HEK293T (cell line): ENCODE results near the gene C11orf68.
A peak's percentile ranks its signal among the peaks of the same experiment; 100 is the strongest.

Source experiments
- CTCF ChIA-PET: fragments of 350-600 bp; formaldehyde crosslinking; extraction: SDS; loops from one replicate; lab custom pipeline; 2021; ENCODE audit warnings: antibody characterized with exemption, inconsistent platforms; lab: Yijun Ruan, JAX
- POLR2A ChIA-PET: fragments of 350-600 bp; formaldehyde crosslinking; extraction: SDS; loops from one replicate; lab custom pipeline; 2020; ENCODE audit warnings: antibody characterized with exemption, inconsistent platforms; lab: Yijun Ruan, JAX
- DNase-seq: peaks from one replicate; pipeline ENCODE4 v3.0.0; 2012; ENCODE audit warnings: mixed read lengths; ENCODE audit errors: extremely low spot score
- ARNT ChIP-seq: fragments of 450-650 bp; IDR thresholded peaks from 2 replicates; pipeline ENCODE4 v1.6.1; 2017; ENCODE audit warnings: mild to moderate bottlenecking
- BHLHE40 ChIP-seq: fragments of 450-650 bp; IDR thresholded peaks from 2 replicates; pipeline ENCODE4 v1.6.1; 2016; ENCODE audit warnings: mild to moderate bottlenecking, moderate library complexity, borderline replicate concordance
- CTBP1 ChIP-seq: fragments of 450-650 bp; IDR thresholded peaks from 2 replicates; pipeline ENCODE4 v1.6.1; 2016; ENCODE audit warnings: borderline replicate concordance
- ELF4 ChIP-seq: fragments of 450-650 bp; IDR thresholded peaks from 2 replicates; pipeline ENCODE4 v1.6.1; 2017; ENCODE audit warnings: antibody characterized with exemption
- FOXA1 ChIP-seq: fragments of 450-650 bp; IDR thresholded peaks from 2 replicates; pipeline ENCODE4 v1.6.1; 2016; ENCODE audit warnings: mild to moderate bottlenecking
- FOXK2 ChIP-seq: fragments of 450-650 bp; IDR thresholded peaks from 2 replicates; pipeline ENCODE4 v1.6.1; 2016; ENCODE audit warnings: mild to moderate bottlenecking
- FOXM1 ChIP-seq: fragments of 450-650 bp; IDR thresholded peaks from 2 replicates; pipeline ENCODE4 v1.6.1; 2017; ENCODE audit warnings: mild to moderate bottlenecking, borderline replicate concordance
- HDGF ChIP-seq: fragments of 450-650 bp; IDR thresholded peaks from 2 replicates; pipeline ENCODE4 v1.6.1; 2017; ENCODE audit warnings: antibody characterized with exemption, borderline replicate concordance
- L3MBTL2 ChIP-seq: fragments of 450-650 bp; conservative IDR thresholded peaks from 2 replicates; pipeline ENCODE4 v1.6.1; 2016; ENCODE audit warnings: mild to moderate bottlenecking
- LEF1 ChIP-seq: fragments of 450-650 bp; IDR thresholded peaks from 2 replicates; pipeline ENCODE4 v1.6.1; 2017; ENCODE audit warnings: mild to moderate bottlenecking, borderline replicate concordance
- NFRKB ChIP-seq: fragments of 450-650 bp; IDR thresholded peaks from 2 replicates; pipeline ENCODE4 v1.6.1; 2016; ENCODE audit warnings: mild to moderate bottlenecking, moderate library complexity
- SP1 ChIP-seq: fragments of 450-650 bp; IDR thresholded peaks from 2 replicates; pipeline ENCODE4 v1.6.1; 2017
- SUZ12 ChIP-seq: fragments of 450-650 bp; IDR thresholded peaks from 2 replicates; pipeline ENCODE4 v1.6.1; 2016; ENCODE audit warnings: mild to moderate bottlenecking
- TARDBP ChIP-seq: fragments of 450-650 bp; IDR thresholded peaks from 2 replicates; pipeline ENCODE4 v1.6.1; 2016
- ZNF384 ChIP-seq: fragments of 450-650 bp; IDR thresholded peaks from 2 replicates; pipeline ENCODE4 v1.6.1; 2016
- TF ChIP-seq, protein P1 (sequence below): fragments of 450-650 bp; IDR thresholded peaks from 2 replicates; pipeline ENCODE4 v1.6.1; 2016

C11orf68 gene

DNA sequence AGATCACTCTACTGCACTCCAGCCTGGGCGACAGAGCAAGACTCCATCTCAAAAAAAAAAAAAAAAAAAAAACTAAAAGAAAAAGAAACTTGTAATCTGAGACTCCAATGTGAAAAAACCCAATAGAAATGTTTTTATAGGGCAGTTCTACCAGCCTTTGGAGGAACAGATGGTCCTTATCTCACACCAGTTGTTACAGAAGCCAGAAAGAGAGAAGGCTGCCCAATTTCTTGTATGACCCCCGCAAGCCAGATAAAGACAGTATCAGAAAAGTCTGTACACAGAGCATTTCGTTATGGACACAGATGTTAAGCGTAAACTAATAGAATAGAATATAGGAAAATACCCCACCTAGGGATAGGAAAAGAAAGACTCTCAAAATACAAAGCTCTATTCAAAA is 15.2 kb upstream of the C11orf68 start:
- no peak for DNase-seq
- POLR2A ChIA-PET = no interaction called here
- TF ChIP-seq ZNF384 (peak; percentile 46; the same call in 1 of the 2 replicates), SP1 (no peak)
- CTCF ChIA-PET = no interaction called here

DNA sequence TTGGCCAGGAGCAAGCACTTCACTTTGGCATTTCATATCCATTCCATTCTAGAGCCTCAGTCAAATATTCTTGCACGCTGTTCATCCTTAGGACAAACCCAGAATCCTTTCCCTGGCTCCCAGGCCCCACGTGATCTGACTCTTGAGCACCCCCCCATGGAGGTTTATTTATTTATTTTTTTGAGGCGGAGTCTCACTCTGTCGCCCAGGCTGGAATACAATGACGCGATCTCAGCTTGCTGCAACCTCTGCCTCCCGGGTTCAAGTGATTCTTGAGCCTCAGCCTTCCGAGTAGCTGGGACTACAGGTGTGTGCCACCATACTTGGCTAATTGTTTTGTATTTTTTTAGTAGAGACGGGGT is 13.7 kb upstream of the C11orf68 start:
- TF ChIP-seq L3MBTL2 = peak; percentile 41; the same call in 1 of the 2 replicates
- TF ChIP-seq ELF4 = no peak
- POLR2A ChIA-PET = interaction anchor here (1.1 to 1.5 kb wide), 3 partner anchors 42 to 73 kb away, joined by 3 to 4 read pairs (median 3); partner anchors contain the start of genes CCDC85B, FIBP and MUS81

GRCh38 chr11:65931773-65932557 is 13.1 kb upstream of the C11orf68 start:
- no peak for TF ChIP-seq FOXM1
- TF ChIP-seq LEF1 = no peak
- no peak for TF ChIP-seq NFRKB
- TF ChIP-seq SP1 = no peak
- TF ChIP-seq L3MBTL2 = no peak
- TF ChIP-seq HDGF = no peak
- no peak for TF ChIP-seq ELF4
- no peak for TF ChIP-seq SUZ12
- TF ChIP-seq ARNT = no peak
- no peak for TF ChIP-seq ZNF384
- no peak for TF ChIP-seq FOXK2
- TF ChIP-seq BHLHE40 = no peak
- TF ChIP-seq, protein P1, sequence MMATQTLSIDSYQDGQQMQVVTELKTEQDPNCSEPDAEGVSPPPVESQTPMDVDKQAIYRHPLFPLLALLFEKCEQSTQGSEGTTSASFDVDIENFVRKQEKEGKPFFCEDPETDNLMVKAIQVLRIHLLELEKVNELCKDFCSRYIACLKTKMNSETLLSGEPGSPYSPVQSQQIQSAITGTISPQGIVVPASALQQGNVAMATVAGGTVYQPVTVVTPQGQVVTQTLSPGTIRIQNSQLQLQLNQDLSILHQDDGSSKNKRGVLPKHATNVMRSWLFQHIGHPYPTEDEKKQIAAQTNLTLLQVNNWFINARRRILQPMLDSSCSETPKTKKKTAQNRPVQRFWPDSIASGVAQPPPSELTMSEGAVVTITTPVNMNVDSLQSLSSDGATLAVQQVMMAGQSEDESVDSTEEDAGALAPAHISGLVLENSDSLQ = no peak
- no peak for TF ChIP-seq CTBP1
- no peak for TF ChIP-seq TARDBP
- no peak for TF ChIP-seq FOXA1
- POLR2A ChIA-PET = interaction anchor here (0.8 to 1.5 kb wide), 2 partner anchors 9 to 44 kb away, joined by 3 to 4 read pairs; partner anchors contain the start of gene FIBP
- CTCF ChIA-PET = interaction anchor here (0.7 to 1.4 kb wide), 2 partner anchors 31 to 43 kb away, joined by 3 to 6 read pairs; partner anchors contain the start of gene FIBP
- no peak for DNase-seq

More for the DNA sequence above, 13.7 kb upstream of the C11orf68 start:
- peak; percentile 57 for DNase-seq
- CTCF ChIA-PET = interaction anchor here (0.7 to 1.4 kb wide), 2 partner anchors 32 to 44 kb away, joined by 3 to 6 read pairs; partner anchors contain the start of gene FIBP

GRCh38 chr11:65928667-65929066 is 9.8 kb upstream of the C11orf68 start:
- POLR2A ChIA-PET = no interaction called here
- CTCF ChIA-PET = no interaction called here
- no peak for DNase-seq
- TF ChIP-seq FOXA1 (no peak), HDGF (no peak), SUZ12 (no peak), FOXM1 (no peak), FOXK2 (no peak), BHLHE40 (no peak), LEF1 (no peak), CTBP1 (no peak), NFRKB (no peak), SP1 (no peak), TARDBP (no peak), L3MBTL2 (no peak), ZNF384 (no peak), ARNT (no peak), ELF4 (no peak)
- TF ChIP-seq, protein P1 = no peak

GRCh38 chr11:65927904-65928397 is 9.1 kb upstream of the C11orf68 start:
- no peak for DNase-seq
- ChIA-PET CTCF (no interaction called here), POLR2A (no interaction called here)
- TF ChIP-seq FOXM1 (no peak), SP1 (no peak), HDGF (no peak), NFRKB (no peak), ZNF384 (no peak), CTBP1 (no peak), L3MBTL2 (no peak), ARNT (no peak), ELF4 (no peak)

DNA sequence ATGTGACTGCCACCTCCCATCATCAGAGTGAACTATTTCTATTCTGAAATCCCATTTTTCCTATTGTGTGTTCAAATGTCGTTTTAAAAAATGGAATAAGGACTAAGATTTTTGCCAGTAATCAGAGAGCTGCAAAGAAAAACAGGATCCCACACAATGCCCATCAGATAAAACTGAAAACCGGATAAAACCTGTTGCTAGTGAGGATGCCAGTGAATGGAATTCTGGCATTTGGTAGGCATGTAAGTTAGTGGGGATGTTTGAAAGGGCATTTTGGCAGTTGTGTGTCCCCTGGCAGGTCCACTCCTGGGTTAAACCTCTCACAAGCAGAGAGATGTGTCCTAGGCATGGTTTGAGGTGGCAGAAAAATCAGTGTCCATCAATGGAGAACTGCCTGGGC is 6.5 kb upstream of the C11orf68 start:
- POLR2A ChIA-PET = no interaction called here
- TF ChIP-seq LEF1 = no peak
- no peak for TF ChIP-seq BHLHE40
- no peak for DNase-seq
- CTCF ChIA-PET = no interaction called here

- ChIA-PET POLR2A (interaction anchor here (1.1 kb wide), 1 partner anchor 9 kb away, joined by 3 read pairs; no protein-coding TSS in a partner anchor), CTCF (no interaction called here)
- DNase-seq = no peak
- TF ChIP-seq FOXM1 (no peak), L3MBTL2 (no peak)
Measured at GRCh38 chr11:65922565-65922964, 3.7 kb upstream of the C11orf68 start.
